ENCODE measurements around the gene REEP2. TPM values are rescaled to one million over a fixed set of nuclear protein-coding genes. Genes with fewer than 3 reads are reported as not detected.

The REEP2 gene
- total and polyA plus RNA-seq, 4 donors = 0.08 to 0.28 (median 0.12) TPM; not detected in 1

DNA sequence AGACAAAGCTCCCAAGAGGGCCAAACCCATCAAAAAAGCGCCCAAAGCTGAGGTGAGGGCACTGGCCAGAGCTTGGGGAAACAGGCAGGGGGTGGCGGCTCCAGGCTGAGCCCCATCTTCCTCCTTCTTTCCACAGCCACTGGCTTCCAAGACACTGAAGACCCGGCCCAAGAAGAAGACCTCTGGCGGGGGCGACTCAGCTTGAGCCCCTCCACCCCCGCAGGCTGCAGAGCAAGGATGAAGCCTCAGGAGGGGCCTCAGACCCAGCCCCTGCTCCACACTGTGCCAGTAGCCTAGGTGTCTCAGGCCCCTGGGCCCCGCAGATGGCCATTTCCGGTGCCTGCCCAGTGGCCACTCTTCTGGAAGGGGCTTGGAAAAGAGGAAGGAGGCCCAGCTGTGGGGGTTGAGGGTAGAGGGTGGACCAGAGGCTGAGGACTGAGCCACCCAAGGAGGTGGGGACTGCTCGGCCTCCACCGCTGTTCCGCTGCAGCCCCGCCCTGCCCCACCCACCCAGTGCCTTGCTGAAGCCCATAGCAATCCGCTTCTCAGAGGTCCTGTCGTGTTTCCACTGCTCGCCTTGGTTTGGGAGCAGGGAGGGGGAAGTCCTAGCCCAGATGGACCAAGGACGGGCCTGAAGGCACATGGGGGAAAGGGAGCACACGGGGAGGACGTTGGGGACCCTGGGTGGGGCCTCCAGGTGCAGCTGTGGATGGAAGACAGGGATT is 6.9 kb downstream of the REEP2 start:
- 88% methylated on average over 18 of the region's 18 CpGs for WGBS
- no peak for DNase-seq (ENCODE audit: low spot score)

More for the DNA sequence above, 6.9 kb downstream of the REEP2 start:
- Histone ChIP-seq H3K27ac (ENCODE audit: low read depth in 1 of 2, low read length in 2 of 2) (no peak overlapping the region), H3K4me3 (ENCODE audit: low read depth in 1 of 3, low read length in 3 of 3) (no peak overlapping the region), H3K9ac (ENCODE audit: low read depth in 1 of 2, low read length in 2 of 2) (no peak overlapping the region), H3K27me3 (ENCODE audit: control insufficient read depth in 4 of 4, insufficient read depth in 4 of 4, low read length in 3 of 4) (no peaks in the 10 kb centered on the region), H3K9me3 (ENCODE audit: control insufficient read depth in 4 of 4, low read length in 3 of 4) (no peaks in the 10 kb centered on the region), H3K36me3 (ENCODE audit: control insufficient read depth in 4 of 4, insufficient read depth in 3 of 4, low read depth in 1 of 4, low read length in 3 of 4) (no peaks in the 10 kb centered on the region), H3K4me1 (ENCODE audit: control insufficient read depth in 4 of 4, insufficient read depth in 4 of 4, low read length in 3 of 4) (peaks cover 0 to 6% (median under 1%) of the 10 kb centered on the region in 4 donors)
- TF ChIP-seq FOXA1 (IDR thresholded peaks at IDR 0.05) (no peak), SP1 (IDR thresholded peaks at IDR 0.05) (no peak), JUND (IDR thresholded peaks at IDR 0.05) (no peak), RAD21 (IDR thresholded peaks at IDR 0.05) (no peak), HNF4A (conservative IDR thresholded peaks at IDR 0.05) (no peak), ZBTB33 (IDR thresholded peaks at IDR 0.05) (no peak), GABPA (IDR thresholded peaks at IDR 0.05 in 1 of 2, conservative IDR thresholded peaks at IDR 0.05 in 1 of 2) (no peak), NR2F2 (IDR thresholded peaks at IDR 0.05) (no peak), RXRA (IDR thresholded peaks at IDR 0.05) (no peak), CTCF (IDR thresholded peaks at IDR 0.05; ENCODE audit: low read depth, low read length, missing input control) (no peak), FOXA2 (IDR thresholded peaks at IDR 0.05) (no peak)
- TF ChIP-seq, protein P1, sequence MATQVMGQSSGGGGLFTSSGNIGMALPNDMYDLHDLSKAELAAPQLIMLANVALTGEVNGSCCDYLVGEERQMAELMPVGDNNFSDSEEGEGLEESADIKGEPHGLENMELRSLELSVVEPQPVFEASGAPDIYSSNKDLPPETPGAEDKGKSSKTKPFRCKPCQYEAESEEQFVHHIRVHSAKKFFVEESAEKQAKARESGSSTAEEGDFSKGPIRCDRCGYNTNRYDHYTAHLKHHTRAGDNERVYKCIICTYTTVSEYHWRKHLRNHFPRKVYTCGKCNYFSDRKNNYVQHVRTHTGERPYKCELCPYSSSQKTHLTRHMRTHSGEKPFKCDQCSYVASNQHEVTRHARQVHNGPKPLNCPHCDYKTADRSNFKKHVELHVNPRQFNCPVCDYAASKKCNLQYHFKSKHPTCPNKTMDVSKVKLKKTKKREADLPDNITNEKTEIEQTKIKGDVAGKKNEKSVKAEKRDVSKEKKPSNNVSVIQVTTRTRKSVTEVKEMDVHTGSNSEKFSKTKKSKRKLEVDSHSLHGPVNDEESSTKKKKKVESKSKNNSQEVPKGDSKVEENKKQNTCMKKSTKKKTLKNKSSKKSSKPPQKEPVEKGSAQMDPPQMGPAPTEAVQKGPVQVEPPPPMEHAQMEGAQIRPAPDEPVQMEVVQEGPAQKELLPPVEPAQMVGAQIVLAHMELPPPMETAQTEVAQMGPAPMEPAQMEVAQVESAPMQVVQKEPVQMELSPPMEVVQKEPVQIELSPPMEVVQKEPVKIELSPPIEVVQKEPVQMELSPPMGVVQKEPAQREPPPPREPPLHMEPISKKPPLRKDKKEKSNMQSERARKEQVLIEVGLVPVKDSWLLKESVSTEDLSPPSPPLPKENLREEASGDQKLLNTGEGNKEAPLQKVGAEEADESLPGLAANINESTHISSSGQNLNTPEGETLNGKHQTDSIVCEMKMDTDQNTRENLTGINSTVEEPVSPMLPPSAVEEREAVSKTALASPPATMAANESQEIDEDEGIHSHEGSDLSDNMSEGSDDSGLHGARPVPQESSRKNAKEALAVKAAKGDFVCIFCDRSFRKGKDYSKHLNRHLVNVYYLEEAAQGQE (IDR thresholded peaks at IDR 0.05) = no peak

Measured in liver (tissue), 9 donors.